Stimulated activated CD4-positive, alpha-beta T cell treated with anti-CD3 and anti-CD28 coated beads, Interleukin-4, amount 100 ng/mL, for 48 hours (primary cell): ENCODE measurements around the gene PAN3.
"Not testable (repeated sequence)": the region's sequence is repeated elsewhere in the genome, so short reads cannot be mapped to it uniquely, and the experiment has no call there.

Experiments used
- DNase-seq, 2 donors: peaks; one replicate each; pipeline ENCODE4 v3.0.0-alpha.2; 2020; ENCODE audit warnings: low read depth in 2 of 2

Gene PAN3, protein sequence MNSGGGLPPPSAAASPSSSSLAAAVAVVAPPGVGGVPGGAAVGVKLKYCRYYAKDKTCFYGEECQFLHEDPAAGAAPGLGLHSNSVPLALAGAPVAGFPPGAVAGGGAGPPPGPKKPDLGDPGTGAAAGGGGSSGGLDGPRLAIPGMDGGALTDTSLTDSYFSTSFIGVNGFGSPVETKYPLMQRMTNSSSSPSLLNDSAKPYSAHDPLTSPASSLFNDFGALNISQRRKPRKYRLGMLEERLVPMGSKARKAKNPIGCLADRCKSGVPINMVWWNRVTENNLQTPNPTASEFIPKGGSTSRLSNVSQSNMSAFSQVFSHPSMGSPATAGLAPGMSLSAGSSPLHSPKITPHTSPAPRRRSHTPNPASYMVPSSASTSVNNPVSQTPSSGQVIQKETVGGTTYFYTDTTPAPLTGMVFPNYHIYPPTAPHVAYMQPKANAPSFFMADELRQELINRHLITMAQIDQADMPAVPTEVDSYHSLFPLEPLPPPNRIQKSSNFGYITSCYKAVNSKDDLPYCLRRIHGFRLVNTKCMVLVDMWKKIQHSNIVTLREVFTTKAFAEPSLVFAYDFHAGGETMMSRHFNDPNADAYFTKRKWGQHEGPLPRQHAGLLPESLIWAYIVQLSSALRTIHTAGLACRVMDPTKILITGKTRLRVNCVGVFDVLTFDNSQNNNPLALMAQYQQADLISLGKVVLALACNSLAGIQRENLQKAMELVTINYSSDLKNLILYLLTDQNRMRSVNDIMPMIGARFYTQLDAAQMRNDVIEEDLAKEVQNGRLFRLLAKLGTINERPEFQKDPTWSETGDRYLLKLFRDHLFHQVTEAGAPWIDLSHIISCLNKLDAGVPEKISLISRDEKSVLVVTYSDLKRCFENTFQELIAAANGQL

DNA sequence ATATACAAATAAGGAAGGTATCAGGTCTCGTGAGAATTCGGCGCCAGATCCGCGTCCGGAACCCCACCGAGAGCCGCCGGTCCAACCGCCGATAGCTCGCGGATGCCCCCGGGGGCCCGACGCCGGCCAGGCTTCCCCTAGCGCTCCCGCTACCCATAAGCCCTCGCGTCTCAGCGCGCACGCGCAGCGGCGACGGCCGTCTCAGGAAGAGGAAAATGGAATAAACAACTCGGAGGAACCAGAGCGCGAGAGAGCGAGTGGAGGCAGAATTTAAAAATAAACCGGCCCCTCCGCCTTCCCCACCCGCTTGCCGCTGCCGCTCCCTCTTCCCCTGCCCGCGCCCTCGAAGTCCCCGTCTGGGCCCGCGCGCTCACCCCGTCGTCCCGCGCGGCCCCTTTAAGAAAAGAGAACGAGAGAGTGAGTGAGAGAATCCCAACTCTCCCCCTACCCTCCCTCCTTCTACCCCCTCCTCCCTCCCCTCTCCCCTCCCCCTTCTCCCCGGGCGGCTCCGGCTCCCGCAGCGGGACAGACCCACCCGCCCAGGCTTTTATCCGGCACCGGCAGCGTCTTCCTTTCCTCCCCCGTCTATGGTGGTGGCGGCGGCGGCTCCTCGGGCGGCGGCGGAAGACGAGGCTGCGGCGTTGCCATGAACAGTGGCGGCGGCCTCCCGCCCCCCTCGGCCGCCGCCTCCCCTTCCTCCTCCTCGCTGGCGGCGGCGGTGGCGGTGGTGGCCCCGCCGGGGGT, at the start of gene PAN3:
Gene PAN3, plus strand, starts transcription at position 534 of the 744 bp plus-strand sequence. Its CDS starts 113 bp downstream, at position 647.
- peak; percentile 82 to 91 for DNase-seq

DNA sequence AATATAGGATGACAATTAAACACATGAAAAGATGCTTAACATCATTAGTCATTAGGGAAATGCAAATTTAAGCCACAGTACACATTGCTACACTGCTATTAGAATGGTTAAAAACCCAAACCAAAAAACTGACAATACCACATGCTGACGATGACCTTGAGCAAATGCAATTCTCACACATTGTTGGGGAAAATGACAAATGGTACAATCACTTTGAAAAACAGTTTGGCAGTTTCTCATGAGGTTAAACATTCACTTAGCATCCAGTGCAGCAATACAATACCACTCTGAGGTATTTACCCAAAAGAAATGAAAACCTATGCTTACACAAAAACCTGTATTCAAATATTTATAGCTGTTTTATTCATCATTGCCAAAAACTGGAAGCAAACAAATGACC, 49.3 kb upstream of the PAN3 start:
- no peak for DNase-seq

DNA sequence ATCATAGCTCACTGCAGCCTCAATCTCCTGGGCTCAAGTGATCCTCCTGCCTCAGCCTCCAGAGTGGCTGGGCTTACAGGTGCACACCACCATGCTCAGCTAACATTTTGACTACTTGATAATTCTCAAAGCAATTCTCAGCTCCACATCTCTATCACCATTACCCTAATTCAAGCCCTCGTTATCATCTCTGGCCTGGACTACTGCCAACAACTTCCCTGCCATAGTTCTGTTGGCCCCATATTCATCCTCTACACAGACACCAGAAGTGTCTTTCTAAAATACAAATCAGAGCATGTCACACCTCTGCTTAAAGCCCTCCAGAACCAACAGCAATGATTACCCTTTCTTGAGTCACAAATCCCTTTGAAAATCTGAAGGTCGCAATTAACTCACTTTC, 45.9 kb upstream of the PAN3 start:
- no peak for DNase-seq

DNA sequence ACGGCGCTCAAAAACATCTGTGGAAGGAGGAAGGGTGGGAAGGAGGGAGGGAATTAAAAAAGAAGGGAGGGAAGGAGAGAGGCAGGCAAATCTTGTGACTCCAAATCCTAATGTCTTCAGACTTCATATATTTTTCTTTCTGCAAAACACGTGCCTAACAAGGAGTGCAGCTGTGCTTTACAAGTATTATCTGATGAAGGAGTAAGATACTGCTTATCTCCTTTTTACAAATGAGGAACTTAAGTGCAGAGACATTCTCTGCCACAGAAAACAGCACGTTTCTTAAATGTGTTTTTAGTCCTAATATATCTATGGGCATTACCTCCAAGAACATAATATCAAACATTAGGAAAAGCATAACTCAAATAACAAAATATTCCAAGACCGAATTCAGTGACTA, 44.5 kb upstream of the PAN3 start:
- DNase-seq, result no peak

DNA sequence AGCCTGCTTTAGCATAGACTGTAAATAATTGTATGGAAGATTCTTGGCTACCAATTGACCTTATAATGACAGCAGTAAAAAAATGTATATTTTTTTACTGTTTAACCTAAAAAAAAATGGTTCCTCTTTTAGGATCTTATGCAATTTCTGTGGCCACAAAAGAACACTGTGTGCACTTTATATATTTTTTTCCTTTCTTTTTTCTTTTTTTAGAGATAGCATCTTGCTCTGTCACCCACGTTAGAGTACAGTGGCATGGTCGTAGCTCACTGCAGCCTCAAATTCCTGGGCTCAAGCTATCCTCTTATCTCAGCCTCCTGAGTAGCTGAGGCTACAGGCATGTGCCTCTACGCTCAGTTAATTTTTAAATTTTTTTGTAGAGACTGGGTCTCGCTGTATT, 44.0 kb upstream of the PAN3 start:
- no peak for DNase-seq

DNA sequence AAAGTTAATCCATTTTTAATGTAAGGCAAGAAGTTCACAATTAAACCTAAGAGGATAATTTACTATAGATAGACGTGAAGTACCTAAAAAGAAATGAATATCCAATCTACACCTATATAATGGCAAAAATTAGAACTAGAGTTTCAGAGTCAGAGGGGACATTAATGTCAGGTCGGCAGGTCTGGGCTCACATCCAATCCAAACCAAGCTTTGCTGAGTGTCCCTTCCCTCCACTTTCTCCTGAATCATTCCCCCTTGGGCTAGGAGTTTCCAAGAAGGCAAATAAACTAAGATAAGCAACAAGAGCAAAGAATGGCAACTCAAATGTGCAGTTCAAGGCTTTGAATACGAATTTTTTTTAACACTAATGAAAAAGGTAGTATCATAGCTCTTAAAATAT, 40.8 kb upstream of the PAN3 start:
- no peak for DNase-seq

DNA sequence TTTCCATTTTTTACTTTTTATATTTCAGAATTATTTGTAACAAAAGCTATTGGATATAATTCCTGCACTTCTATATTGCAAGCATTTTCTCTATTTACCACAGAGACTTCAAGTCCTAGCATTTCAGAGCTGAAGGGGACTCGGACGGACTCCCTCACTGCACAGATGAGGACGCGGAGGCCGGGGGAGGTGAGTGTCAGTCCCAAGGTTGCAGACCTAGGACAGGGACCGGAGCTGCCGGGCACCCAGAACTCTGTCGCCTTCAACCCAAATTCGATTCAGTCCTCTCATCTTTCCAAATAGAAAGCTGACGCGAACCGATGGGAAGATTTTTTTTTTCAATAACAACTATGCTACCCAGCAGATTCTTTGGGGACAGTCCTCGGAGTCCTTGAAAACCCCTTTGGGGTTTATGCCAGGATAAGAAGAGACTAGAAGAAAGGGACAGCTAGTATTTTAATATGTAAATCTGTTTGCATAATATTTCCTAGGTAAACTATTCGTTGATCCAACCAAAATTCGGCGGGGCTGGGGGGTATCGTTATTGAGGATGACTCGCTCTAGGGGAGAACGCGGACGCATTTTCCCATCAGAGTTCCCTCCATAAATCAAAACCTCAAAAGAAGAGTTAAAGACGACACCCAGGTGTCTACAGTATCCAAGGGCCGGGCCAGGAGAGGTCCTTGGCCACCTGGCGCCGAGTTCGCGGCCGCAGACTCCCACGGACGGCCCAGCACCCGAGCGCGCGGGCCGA, 38.8 kb upstream of the PAN3 start:
- DNase-seq, result no peak

DNA sequence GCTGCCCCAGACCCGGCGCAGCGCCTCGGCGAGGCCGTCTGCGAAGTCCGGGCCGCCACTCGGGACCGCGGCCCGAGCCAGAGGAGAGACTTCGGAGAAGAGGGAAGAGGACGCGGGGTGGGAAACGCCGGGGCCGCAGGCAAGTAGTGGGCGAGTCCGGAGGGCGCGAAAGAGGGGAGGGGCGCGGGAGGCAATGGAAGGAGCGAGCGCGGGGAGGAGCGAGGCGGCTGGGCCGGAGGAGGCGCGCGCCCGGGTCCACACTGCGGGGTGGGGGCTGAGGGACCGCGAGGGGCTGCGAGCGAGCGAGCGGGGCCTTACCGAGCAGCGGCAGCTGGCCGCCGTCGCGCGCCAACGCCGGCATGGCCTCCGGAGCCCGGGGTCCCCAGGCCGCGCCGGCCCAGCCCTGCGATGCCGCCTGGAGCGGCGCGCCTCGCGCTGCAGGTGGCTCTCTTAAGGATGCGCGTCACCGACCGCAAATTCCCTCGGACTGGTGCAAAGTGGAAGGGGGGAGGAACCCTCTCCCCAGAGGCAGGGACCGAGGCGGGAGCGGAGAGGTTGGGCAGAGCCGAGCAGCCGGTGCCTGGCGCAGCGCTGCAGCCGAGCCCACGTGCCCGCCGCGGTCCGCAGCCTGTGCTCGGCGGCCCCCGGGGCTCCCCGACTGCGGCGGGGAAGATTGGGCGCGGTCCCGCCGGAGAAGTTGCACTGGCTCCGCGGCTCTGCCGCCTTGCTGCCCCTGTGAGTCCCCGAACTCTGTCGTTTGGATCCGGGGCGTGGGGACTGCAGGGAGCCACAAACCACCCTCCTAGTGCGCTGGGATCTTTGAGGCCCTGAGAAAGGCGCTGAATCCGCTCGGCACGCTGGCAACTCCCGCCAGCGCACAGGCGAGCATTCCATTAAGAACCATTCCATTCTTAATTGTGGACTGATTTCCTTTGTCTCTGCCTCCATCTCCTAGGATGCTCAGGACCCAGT, 37.9 kb upstream of the PAN3 start, which contains the start of gene FLT3:
Gene FLT3, minus strand, starts transcription at position 427 of the 972 bp plus-strand sequence. Its CDS starts 66 bp downstream, at position 361.
- peak in 1 of 2 donors; percentile 41 for DNase-seq

DNA sequence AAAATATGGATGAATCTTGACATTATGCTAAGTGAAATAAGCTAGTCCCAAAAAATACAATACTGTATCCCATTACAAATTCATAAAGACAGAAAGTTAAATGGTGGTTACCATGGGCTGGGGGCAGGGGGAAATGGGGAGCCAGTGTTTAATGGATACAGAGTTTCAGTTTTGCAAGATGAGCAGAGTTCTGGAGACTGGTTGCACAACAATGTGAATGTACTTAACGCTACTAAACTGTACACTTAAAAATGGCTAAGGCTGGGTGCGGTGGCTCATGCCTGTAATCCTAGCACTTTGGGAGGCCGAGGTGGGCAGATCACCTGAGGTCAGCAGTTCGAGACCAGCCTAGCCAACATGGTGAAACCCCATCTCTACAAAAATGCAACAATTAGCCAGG, 36.5 kb upstream of the PAN3 start:
- DNase-seq, result not testable (repeated sequence)

DNA sequence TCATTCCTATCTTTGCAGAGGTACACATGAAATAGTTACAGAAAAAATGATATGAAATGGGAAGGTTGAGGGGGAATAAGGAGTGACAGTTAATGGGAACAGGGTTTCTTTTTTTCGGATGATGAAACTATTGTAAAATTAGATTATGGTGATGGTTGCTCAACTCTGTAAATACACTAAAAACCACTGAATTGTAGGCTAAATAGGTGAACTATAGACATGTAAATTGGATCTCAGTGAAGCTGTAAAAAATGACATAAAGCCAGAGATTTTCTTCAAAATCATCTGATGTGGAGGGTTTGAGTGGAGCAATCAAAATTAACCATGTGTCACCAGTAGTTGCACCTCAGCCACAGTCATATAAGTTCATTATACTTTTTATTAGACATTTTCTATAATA, 31.4 kb upstream of the PAN3 start:
- DNase-seq, result no peak

DNA sequence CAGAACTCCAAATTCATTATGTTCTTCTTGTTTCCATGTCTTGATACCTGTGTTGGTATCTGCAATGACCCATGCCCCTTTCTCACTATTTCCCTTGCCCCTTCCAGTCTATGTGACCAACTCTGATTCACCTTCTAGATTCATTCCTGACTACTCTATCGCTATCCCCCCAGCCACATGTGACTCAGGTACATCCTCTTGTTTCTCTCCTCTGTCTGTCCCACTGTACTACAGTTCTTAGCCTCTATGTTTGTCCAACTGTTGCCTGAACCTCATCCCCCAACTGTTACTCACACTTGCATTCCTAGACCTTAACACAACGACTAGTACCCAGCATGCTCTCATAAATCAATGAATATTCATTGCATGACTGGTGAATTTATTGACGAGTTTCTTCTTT, 27.9 kb upstream of the PAN3 start:
- DNase-seq, result no peak

DNA sequence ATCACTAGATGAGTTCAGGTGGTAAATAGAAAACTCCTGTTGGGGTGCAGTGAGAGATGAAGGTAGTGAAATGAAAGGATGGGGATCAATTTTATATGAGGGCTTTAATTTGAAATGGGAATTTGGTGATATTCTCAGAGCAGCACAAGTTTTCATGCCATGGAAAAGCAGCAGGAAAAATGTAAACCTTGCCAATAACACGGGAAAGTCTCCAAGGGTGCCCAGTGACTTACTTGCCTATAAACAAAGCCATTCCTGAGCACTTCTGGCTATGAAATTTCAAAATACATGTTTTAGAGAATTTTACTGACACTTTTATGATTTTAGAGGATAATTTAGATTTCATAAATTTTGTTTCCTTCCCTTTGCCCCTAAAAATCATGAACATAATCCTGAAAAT, 21.6 kb upstream of the PAN3 start:
- DNase-seq, result no peak

DNA sequence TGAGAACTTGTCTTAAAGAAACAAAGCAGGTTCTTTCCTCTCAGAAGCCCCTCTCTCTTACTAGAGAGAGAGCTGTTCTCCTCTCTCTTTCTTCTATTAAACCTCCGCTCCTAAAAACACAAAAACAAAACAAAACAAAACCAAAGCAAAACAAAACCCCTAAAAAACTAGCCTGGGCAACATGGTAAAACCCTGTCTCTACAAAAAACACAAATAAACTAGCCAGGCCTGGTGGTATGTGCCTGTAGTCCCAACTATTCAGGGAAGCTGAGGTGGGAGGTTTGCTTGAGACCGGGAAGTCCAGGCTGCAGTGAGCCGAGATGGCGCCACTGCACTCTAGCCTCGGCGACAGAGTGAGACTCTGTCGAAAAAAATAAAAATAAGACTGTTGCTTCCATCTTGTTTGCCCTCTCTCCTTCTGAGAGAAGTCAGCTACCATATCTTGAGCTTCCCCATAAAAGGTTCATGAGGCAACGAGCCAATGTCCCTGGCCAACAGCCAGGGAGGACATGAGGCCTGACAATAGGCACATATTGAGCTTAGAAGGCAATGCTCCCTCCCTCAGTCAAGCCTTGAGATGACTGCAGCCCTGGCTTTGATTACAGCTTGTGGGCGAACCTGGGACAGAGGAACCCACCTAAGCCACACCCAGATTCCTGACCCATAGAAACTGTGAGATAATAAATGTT, 20.5 kb upstream of the PAN3 start:
- no peak for DNase-seq

DNA sequence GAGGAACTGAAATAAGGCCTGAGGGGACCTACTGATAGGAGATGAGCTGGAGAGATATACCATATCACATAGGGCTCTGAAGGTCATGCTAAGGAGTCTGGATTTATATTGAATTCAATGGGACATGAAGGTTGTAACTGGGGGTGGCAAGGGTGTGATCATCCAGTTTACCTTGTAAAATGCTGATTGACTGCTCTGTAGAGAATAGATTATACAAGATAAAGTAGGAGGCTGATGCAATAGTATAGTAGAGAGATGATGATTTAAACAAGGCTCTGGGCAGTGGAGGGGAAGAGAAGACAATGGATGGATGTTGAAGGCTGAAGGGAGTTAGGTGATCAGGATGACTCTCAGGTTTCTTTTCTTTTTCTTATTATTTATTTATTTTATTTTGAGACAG, 18.0 kb upstream of the PAN3 start:
- no peak for DNase-seq

DNA sequence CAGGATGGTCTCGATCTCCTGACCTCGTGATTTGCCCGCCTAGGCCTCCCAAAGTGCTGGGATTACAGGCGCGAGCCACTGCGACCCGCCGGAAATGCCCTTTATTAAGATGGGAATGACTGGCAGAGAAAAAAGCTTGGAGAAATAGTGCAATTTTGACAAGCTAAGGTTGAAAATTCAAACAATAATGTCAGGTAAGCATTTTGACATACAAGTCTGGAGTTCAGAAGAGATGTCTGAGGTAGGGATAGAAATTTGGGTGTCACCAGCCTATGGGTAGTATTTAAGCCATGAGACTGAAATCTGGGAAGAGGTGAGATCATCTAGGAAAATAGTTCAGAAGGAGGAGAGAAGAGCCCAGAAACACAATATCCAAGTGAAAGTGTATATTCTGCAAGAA, 17.1 kb upstream of the PAN3 start:
- DNase-seq, result no peak

DNA sequence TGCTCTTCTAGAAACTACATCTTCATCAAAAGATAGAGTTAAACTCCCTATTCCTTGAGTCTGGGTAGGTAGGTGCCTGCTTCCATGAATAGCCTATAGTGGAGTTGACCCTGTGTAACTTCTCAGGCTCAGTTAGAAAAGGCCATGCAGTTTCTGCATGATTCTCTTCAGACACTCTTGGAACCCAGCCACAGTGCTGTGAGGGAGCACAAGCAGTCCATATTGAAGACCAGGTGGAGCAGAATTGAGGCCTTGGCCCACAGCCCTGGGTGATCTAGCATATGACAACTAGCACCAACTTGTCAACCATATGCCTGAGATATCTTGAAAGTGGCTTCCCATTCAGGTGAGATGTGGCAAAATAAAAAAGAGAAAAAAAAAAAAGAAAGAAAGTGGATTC, 10.3 kb upstream of the PAN3 start:
- DNase-seq, result no peak

DNA sequence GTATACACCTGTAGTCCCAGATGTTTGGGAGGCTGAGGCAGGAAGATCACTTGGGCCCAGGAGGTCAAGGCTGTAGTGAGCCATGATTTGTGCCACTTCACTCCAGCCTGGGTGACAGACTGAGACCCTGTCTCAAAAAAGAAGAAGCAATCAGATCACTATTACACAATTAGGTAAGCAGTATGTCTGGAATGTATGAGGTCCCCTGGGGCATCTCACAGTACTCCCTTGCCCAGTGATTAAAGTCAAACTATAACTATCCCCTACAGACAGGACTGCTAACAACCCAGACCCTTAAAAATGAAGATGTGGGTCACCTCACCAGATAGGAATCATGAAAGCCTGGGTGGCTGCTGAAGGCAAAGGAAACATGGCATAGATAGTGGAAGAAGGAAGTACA, 9.4 kb upstream of the PAN3 start:
- DNase-seq, result no peak

DNA sequence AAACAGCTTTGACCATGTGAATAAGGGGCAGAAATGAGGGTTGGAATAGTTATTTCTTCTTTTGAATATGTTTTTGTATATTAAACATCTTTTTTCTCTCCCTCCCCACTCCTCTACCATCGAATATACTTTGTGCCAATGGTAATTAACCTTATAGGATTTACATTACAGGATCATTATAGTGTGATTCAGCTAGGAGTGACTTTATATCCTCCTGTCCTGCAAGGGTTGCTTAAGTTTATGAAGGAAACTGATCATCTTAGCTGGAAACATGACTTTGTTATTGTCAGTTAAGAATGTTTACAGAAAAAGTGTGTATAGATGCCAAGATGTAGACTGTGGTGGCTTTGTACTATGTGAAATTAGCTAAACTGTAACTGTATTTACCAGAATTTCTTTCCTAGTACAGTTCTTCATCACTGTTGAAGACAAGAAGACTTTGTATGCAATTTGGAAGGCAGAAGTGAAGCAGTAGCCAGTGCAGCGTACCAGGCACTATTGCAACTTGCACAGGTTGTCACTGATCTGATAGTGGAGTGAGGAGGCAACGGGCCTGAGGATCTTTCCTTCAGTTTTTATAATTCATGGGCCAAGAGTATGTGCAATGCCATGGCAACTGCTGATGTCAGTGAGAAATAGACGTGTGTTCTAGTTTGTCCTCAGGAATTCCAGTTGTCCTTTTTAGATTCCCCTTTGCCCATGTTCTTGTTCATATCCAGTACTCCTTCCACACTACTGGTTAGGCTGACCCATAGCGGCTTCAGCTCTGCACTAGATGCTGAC, 8.2 kb upstream of the PAN3 start:
- no peak for DNase-seq

DNA sequence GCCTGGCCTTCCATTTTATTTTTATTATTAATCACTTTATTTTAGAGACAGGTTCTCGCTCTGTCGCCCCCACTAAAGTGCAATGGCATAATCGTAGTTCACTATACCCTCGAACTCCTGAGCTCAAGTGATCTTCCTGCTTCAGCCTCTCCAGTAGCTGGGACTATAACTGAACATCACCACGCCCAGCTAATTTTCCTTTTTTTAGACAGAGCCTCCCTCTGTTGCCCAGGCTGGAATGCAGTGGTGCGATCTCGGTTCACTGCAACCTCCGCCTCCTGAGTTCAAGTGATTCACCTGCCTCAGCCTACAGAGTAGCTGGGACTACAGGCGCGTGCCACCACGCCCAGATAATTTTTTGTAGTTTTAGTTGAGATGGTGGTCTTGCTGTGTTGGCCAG, 6.7 kb upstream of the PAN3 start:
- no peak for DNase-seq
